CD1c-positive myeloid dendritic cell (primary cell): ENCODE data around the gene NDUFAF7.
"Not testable (repeated sequence)": the region's sequence is repeated elsewhere in the genome, so short reads cannot be mapped to it uniquely, and the experiment has no call there.

Source experiments
- DNase-seq: peaks from one replicate; pipeline ENCODE4 v3.0.0-alpha.2; 2016; ENCODE audit errors: extremely low spot score

The NDUFAF7 gene

DNA sequence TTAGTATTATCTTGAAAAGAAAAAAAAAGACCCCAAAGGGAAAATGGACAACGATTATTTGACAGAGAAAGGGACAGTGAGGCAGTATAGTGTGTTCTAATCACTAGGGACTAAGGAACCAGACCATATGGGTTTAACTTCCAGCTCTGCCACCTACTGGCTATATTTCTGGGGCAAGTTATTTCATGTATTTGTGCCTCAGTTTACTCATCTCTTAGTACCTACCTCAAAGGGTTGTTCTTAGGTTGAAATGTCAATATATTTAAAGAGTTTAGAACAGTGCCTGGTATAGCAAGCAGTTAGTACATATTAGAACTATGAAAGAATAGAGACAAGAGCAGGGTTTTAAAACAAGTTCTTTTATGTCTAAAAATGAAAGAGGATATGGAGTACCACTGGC, 50.5 kb downstream of the NDUFAF7 start:
- no peak for DNase-seq

DNA sequence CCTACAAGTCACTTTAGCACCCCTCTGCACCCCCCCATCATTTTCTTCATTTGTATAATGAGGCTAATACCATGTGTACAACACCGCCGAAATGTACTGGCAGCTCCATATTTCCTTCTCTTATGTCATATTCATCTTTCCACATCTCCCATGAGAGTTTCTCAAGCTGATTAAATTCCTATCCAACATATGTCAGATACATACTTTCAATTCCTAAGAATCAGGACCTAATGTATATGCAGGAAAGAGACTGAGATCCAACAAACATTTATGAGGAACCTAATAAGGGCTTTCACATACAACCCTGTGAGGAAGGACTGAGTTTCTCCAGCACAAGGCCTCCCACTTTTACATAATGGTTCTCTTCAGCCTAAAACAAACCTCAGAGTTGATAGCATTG, 51.3 kb downstream of the NDUFAF7 start:
- DNase-seq: no peak

DNA sequence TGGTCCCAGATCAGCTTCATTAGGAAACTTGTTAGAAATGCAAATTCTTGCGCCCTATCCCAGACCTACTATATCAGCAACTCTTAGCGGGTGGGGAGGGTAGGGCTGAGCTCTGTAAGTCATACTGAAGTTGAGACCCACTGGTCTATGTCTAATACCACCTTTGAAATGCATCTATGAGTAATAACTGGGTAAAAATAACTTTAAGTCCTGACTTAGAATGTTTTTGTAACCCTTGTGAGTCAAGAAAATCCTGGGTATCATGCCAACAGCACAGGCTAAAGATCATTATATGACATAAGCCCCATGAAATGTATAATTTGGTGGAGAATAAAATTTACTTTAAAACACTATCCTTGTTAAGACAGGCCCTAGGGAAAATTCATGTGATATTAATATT, 51.7 kb downstream of the NDUFAF7 start:
- DNase-seq: no peak

DNA sequence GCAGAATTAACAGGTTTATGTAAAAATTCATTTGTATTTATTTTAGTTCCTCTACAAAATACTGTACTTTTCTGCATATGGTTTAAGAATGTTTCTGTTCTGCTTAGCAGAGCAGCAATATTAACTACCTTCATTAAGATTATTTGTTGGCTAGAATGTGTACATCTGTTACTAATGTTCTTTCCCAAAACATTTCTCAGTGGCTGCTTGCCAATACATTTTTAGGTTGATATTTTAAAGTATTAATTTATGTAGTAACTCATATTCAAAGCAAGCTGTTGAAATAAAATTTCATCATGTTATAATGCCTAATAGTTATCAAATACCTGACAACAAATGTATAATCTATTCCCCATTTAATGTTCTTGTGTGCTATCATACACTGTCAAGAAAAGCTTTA, 52.9 kb downstream of the NDUFAF7 start:
- DNase-seq: no peak

DNA sequence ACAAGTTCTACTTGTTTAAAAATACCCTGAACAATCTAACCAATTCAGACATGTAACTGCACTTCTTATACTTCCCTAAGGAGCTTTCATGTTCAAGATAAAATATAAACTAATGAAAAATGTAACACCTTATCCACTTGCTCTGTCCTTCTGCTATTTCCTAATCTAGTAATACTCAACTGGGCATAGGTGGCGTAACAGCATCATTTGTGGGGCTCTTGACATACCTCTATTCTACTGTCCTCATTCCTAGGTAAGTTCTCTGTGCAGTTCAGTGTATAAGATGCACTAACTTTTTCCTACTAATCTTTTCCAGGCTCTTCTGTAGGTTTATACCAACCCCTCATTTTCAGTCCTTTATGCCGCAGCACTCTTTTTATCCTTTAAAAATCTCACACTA, 56.5 kb downstream of the NDUFAF7 start:
- DNase-seq: peak; percentile 11

DNA sequence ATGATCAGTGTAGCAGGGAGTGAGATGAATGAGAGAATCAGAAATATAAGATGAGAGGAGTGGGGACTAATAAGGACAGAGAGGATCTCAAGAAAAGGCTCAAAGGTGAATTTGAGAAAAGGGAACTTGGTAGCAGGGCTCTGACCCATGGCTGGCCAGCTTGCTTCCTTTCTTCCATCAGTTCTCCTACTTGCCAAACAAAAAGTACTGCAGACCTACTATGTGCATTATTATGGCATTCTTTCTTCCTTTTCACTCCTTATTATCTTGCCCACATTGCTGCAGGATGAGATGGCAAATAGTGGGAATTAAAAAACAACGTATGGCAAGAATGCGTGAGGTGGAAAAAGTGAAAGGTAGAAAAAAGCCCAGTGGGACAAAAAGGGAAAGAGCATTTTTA, 60.2 kb downstream of the NDUFAF7 start:
- no peak for DNase-seq

DNA sequence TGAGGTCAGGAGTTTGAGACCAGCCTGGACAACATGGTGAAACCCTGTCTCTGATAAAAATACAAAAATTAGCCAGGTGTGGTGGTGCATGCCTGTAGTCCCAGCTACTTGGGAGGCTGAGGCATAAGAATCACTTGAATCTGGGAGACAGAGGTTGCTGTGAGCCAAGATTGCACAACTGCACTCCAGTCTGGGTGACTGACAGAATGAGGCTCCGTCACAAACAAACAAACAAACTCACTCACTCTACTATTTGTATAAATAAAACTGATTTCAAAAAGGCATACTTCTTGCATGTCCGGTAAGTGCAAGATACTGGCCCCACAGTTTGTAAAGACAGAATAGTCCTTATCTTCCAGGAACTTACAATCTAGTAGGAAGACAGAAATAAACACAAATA, 63.4 kb downstream of the NDUFAF7 start:
- DNase-seq: not testable (repeated sequence)

DNA sequence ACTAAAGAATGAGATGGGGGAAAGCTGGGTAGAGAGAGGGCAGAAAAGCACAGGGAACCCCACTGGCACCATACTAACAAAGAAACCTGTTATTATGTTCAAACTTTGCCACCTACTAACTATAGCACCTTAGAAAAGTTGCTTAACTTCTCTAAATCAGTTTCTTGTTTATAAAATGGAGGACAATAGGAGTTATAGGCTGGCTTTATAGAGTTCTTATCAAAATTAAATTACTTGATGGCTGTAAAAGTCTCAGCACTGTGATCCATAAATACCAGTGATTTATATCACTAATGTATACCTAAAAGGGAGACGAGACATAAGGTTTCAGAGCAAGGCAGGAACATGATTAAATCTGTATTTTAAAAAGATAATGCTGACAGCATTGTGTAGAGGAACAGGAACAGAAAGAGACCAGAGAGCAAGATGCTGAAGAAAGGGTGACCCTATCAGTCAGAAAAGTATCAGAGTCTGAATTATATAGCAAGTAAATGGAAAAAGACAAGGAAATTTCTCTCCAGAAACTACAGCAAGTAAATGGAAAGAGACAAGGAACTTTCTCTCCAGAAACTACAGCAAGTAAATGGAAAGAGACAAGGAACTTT, 64.1 kb downstream of the NDUFAF7 start:
- no peak for DNase-seq

DNA sequence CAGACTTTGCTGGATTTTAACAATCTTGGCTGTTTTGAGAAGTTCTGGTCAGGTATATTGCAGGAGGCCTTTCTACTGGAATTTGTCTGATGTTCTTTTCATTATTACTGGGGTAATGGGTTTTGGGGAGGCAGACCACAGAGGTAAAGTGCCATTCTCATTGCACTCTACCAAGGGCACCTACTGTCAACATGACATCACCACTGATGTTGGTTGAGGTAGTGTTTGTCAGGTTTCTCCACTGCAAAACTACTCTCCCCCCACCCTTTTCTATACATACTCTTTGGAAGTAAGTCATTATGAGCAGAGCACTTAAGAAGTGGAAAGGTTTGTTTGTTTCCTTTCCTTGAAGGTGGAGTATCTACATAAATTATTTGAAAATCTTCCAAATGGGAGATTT, 66.2 kb downstream of the NDUFAF7 start:
- no peak for DNase-seq
